GM23338 (cell line): Measurements from ENCODE around the gene ARMC5. TPM values are rescaled to one million over a fixed set of nuclear protein-coding genes. Genes with fewer than 3 reads are reported as not detected.

ENCODE experiments used
- ATAC-seq: fragments of 200-7000 bp; cut with Tn5 transposase; 3 replicates; pipeline ENCODE4 v1.9.1; 2020
- DNase-seq: peaks from one replicate; pipeline ENCODE4 v3.0.0-alpha.2; 2015; ENCODE audit warnings: low spot score
- H2AFZ ChIP-seq: fragments of 200-600 bp; sonication (generic); 2 replicates; pipeline ENCODE4 v1.8.0; 2016; ENCODE audit warnings: antibody characterized with exemption, mild to moderate bottlenecking, moderate library complexity
- H3F3A ChIP-seq: fragments of 200-600 bp; sonication (generic); replicated peaks from 2 replicates; pipeline ENCODE4 v1.8.0; 2017; ENCODE audit warnings: antibody characterized with exemption, mixed run types, low read depth
- H3K27ac ChIP-seq: fragments of 200-600 bp; sonication (generic); 2 replicates; pipeline ENCODE4 v1.6.1; 2016; ENCODE audit warnings: low read depth
- H3K27me3 ChIP-seq: fragments of 200-600 bp; sonication (generic); 2 replicates; pipeline ENCODE4 v1.8.0; 2016; ENCODE audit warnings: mild to moderate bottlenecking, mixed run types, moderate library complexity; ENCODE audit not compliant: insufficient read depth
- H3K36me3 ChIP-seq: fragments of 200-600 bp; sonication (generic); 2 replicates; pipeline ENCODE4 v1.8.0; 2016; ENCODE audit warnings: mild to moderate bottlenecking; ENCODE audit not compliant: insufficient read depth
- H3K4me1 ChIP-seq: fragments of 200-600 bp; sonication (generic); 2 replicates; pipeline ENCODE4 v1.8.0; 2016; ENCODE audit warnings: mild to moderate bottlenecking, moderate library complexity; ENCODE audit not compliant: insufficient read depth
- H3K4me2 ChIP-seq: fragments of 200-600 bp; sonication (generic); 2 replicates; pipeline ENCODE4 v1.7.1; 2017; ENCODE audit warnings: mixed run types
- H3K4me3 ChIP-seq: fragments of 200-600 bp; sonication (generic); 2 replicates; pipeline ENCODE4 v1.6.1; 2016; ENCODE audit warnings: mixed run types
- H3K79me2 ChIP-seq: fragments of 200-600 bp; sonication (generic); replicated peaks from 2 replicates; pipeline ENCODE4 v1.8.0; 2017; ENCODE audit warnings: mild to moderate bottlenecking; ENCODE audit not compliant: insufficient read depth
- H3K9me2 ChIP-seq: fragments of 200-600 bp; sonication (generic); 2 replicates; pipeline ENCODE4 v1.8.0; 2017; ENCODE audit not compliant: insufficient read depth
- H4K20me1 ChIP-seq: fragments of 200-600 bp; sonication (generic); replicated peaks from 2 replicates; pipeline ENCODE4 v1.8.0; 2017; ENCODE audit warnings: mild to moderate bottlenecking; ENCODE audit not compliant: insufficient read depth
- H3K27ac Mint-ChIP-seq: 2 replicates; pipeline ENCODE4 v1.8.0; 2020; ENCODE audit warnings: inconsistent platforms, mild to moderate bottlenecking, moderate library complexity, mixed read lengths
- H3K27me3 Mint-ChIP-seq: 3 replicates; pipeline ENCODE4 v1.8.0; 2022; ENCODE audit warnings: low read depth, mild to moderate bottlenecking, moderate library complexity, mixed read lengths, inconsistent platforms; ENCODE audit not compliant: insufficient read depth, poor library complexity
- H3K36me3 Mint-ChIP-seq: 3 replicates; pipeline ENCODE4 v1.8.0; 2021; ENCODE audit warnings: low read depth, mild to moderate bottlenecking, inconsistent platforms, moderate library complexity, mixed read lengths
- H3K4me1 Mint-ChIP-seq: 3 replicates; pipeline ENCODE4 v1.8.0; 2020; ENCODE audit warnings: mild to moderate bottlenecking, inconsistent platforms, mixed read lengths
- H3K4me3 Mint-ChIP-seq: 3 replicates; pipeline ENCODE4 v1.8.0; 2021; ENCODE audit warnings: moderate library complexity, mild to moderate bottlenecking, inconsistent platforms, mixed read lengths
- H3K9me3 Mint-ChIP-seq: 3 replicates; pipeline ENCODE4 v1.8.0; 2020; ENCODE audit warnings: moderate library complexity, mild to moderate bottlenecking, inconsistent platforms, mixed read lengths
- CREB1 ChIP-seq: fragments of 250-450 bp; sonication (Bioruptor Pico); IDR thresholded peaks from 2 replicates; pipeline ENCODE4 v1.5.0; 2020; ENCODE audit warnings: low read depth, mild to moderate bottlenecking, moderate library complexity
- ETS1 ChIP-seq: IDR thresholded peaks from 2 replicates; pipeline ENCODE4 v1.6.1; 2016; ENCODE audit warnings: antibody characterized with exemption
- JUNB ChIP-seq: IDR thresholded peaks from one replicate; pipeline ENCODE4 v1.6.1; 2016; ENCODE audit warnings: antibody characterized with exemption; ENCODE audit not compliant: unreplicated experiment
- NANOG ChIP-seq: IDR thresholded peaks from 2 replicates; pipeline ENCODE4 v1.6.1; 2016; ENCODE audit warnings: antibody characterized with exemption, borderline replicate concordance
- POLR2AphosphoS5 ChIP-seq: IDR thresholded peaks from 2 replicates; pipeline ENCODE4 v1.6.1; 2016; ENCODE audit warnings: antibody characterized with exemption, low read depth
- REST ChIP-seq: IDR thresholded peaks from one replicate; pipeline ENCODE4 v1.6.1; 2018; ENCODE audit warnings: antibody characterized with exemption; ENCODE audit not compliant: unreplicated experiment
- STAT1 ChIP-seq: IDR thresholded peaks from one replicate; pipeline ENCODE4 v1.6.1; 2016; ENCODE audit warnings: antibody characterized with exemption; ENCODE audit not compliant: unreplicated experiment
- ZNF114 ChIP-seq: fragments of 250-450 bp; sonication (Bioruptor Pico); IDR thresholded peaks from 2 replicates; pipeline ENCODE4 v1.5.0; 2020; ENCODE audit warnings: mild to moderate bottlenecking, moderate library complexity
- ZNF331 ChIP-seq: fragments of 250-450 bp; sonication (Bioruptor Pico); IDR thresholded peaks from 2 replicates; pipeline ENCODE4 v1.5.0; 2020; ENCODE audit warnings: low read depth, mild to moderate bottlenecking, moderate library complexity
- ZNF462 ChIP-seq: fragments of 250-450 bp; sonication (Bioruptor Pico); IDR thresholded peaks from 2 replicates; pipeline ENCODE4 v1.5.0; 2020; ENCODE audit warnings: mild to moderate bottlenecking, moderate library complexity
- polyA plus RNA-seq: library from polyadenylated mRNA; unstranded; fragments of >200 nt; fragmentation: Nextera tagmentation; extraction: Ambion mirVana; gene quantifications from 2 replicates; pipeline ENCODE4 v1.2.1, GENCODE V29; 2016
- total RNA-seq: library from RNA; depleted of rRNA; stranded (reverse); fragments of >200 nt; shearing (Covaris generic); gene quantifications from 2 replicates; pipeline ENCODE4 v1.2.3, GENCODE V29; 2014

Gene ARMC5
- total and polyA plus RNA-seq, 2 experiments from 2014 or later: 5.9 to 11.3 TPM

GRCh38 chr16:31488468-31489297, 29.4 kb downstream of the ARMC5 start:
- Mint-ChIP-seq H3K27me3 (peaks cover 57% of the 10 kb centered on the region), H3K9me3 (no peaks in the 10 kb centered on the region; the same call in 2 of the 3 replicates), H3K4me1 (peaks cover 17% of the 10 kb centered on the region; the same call in 2 of the 3 replicates), H3K4me3 (peak overlapping the region; percentile 79), H3K36me3 (peaks cover 27% of the 10 kb centered on the region), H3K27ac (no peak overlapping the region)
- Histone ChIP-seq H4K20me1 (no peaks in the 10 kb centered on the region), H3K36me3 (no peaks in the 10 kb centered on the region), H3K4me3 (peak overlapping the region; percentile 71), H3K79me2 (no peaks in the 10 kb centered on the region), H3K4me1 (no peaks in the 10 kb centered on the region; the same call in 1 of the 2 replicates), H2AFZ (peak overlapping the region; percentile 98), H3K27ac (no peak overlapping the region), H3F3A (no peaks in the 10 kb centered on the region), H3K27me3 (peaks cover 58% of the 10 kb centered on the region), H3K9me2 (no peaks in the 10 kb centered on the region), H3K4me2 (peak overlapping the region; percentile 88)
- peak; percentile 25 for DNase-seq
- no peak for TF ChIP-seq NANOG
- peak; percentile 29; the same call in 1 of the 2 replicates for TF ChIP-seq POLR2AphosphoS5
- peak; percentile 13 for ATAC-seq

GRCh38 chr16:31489298-31489564, 29.9 kb downstream of the ARMC5 start:
- peaks cover 29% of the 10 kb centered on the region for H3K36me3 Mint-ChIP-seq
- Histone ChIP-seq H4K20me1 (no peaks in the 10 kb centered on the region), H3K27ac (no peak overlapping the region), H3K4me3 (no peak overlapping the region), H3K4me1 (no peaks in the 10 kb centered on the region; the same call in 1 of the 2 replicates), H3F3A (no peaks in the 10 kb centered on the region), H3K27me3 (peaks cover 58% of the 10 kb centered on the region), H3K36me3 (no peaks in the 10 kb centered on the region), H3K79me2 (no peaks in the 10 kb centered on the region), H3K9me2 (no peaks in the 10 kb centered on the region), H2AFZ (no peak overlapping the region), H3K4me2 (no peak overlapping the region)
- H3K27ac Mint-ChIP-seq: no peak overlapping the region
- DNase-seq (no peak), ATAC-seq (no peak)
- no peaks in the 10 kb centered on the region; the same call in 2 of the 3 replicates for H3K9me3 Mint-ChIP-seq
- peaks cover 57% of the 10 kb centered on the region for H3K27me3 Mint-ChIP-seq
- peak overlapping the region; percentile 79 for H3K4me3 Mint-ChIP-seq
- peaks cover 16% of the 10 kb centered on the region; the same call in 2 of the 3 replicates for H3K4me1 Mint-ChIP-seq
- TF ChIP-seq ETS1 (no peak), STAT1 (no peak), JUNB (no peak), ZNF462 (CRISPR knock-in tag) (no peak), POLR2AphosphoS5 (no peak; the same call in 1 of the 2 replicates), ZNF114 (no peak), NANOG (no peak), ZNF331 (CRISPR knock-in tag) (no peak), REST (no peak), CREB1 (CRISPR knock-in tag) (no peak)
